ENCODE measurements around the gene CNGB1.

CNGB1 gene

GRCh38 chr16:57893559-57894389, 77.2 kb downstream of the CNGB1 start:
- no peak overlapping the region for H3K4me3 ChIP-seq (ENCODE audit: low read depth, low read length)
- H3K9me3 ChIP-seq (ENCODE audit: control insufficient read depth, insufficient read depth, low read length): no peaks in the 10 kb centered on the region
- H3K36me3 ChIP-seq (ENCODE audit: control insufficient read depth, insufficient read depth, low read length): no peaks in the 10 kb centered on the region
- H3K27me3 ChIP-seq (ENCODE audit: control insufficient read depth, insufficient read depth, low read length): no peaks in the 10 kb centered on the region
- H3K4me1 ChIP-seq (ENCODE audit: control insufficient read depth, insufficient read depth, low read length): peaks cover 6% of the 10 kb centered on the region
- H3K9ac ChIP-seq (ENCODE audit: low read depth, low read length): no peak overlapping the region

- Histone ChIP-seq H3K4me1 (ENCODE audit: control insufficient read depth, insufficient read depth, low read length) (peaks cover 6% of the 10 kb centered on the region), H3K36me3 (ENCODE audit: control insufficient read depth, insufficient read depth, low read length) (no peaks in the 10 kb centered on the region), H3K4me3 (ENCODE audit: low read depth, low read length) (no peak overlapping the region), H3K9ac (ENCODE audit: low read depth, low read length) (no peak overlapping the region), H3K27me3 (ENCODE audit: control insufficient read depth, insufficient read depth, low read length) (no peaks in the 10 kb centered on the region), H3K9me3 (ENCODE audit: control insufficient read depth, insufficient read depth, low read length) (no peaks in the 10 kb centered on the region)
Measured at GRCh38 chr16:57893217-57893558, 77.7 kb downstream of the CNGB1 start.

- Histone ChIP-seq H3K27me3 (ENCODE audit: control insufficient read depth, insufficient read depth, low read length) (no peaks in the 10 kb centered on the region), H3K9me3 (ENCODE audit: control insufficient read depth, insufficient read depth, low read length) (no peaks in the 10 kb centered on the region), H3K4me1 (ENCODE audit: control insufficient read depth, insufficient read depth, low read length) (peaks cover 6% of the 10 kb centered on the region), H3K9ac (ENCODE audit: low read depth, low read length) (no peak overlapping the region), H3K36me3 (ENCODE audit: control insufficient read depth, insufficient read depth, low read length) (no peaks in the 10 kb centered on the region), H3K4me3 (ENCODE audit: low read depth, low read length) (no peak overlapping the region)
Measured at GRCh38 chr16:57892447-57893096, 78.4 kb downstream of the CNGB1 start.

GRCh38 chr16:57892041-57892440, 78.9 kb downstream of the CNGB1 start:
- peaks cover 6% of the 10 kb centered on the region for H3K4me1 ChIP-seq (ENCODE audit: control insufficient read depth, insufficient read depth, low read length)
- no peak overlapping the region for H3K4me3 ChIP-seq (ENCODE audit: low read depth, low read length)
- H3K36me3 ChIP-seq (ENCODE audit: control insufficient read depth, insufficient read depth, low read length): no peaks in the 10 kb centered on the region
- no peak overlapping the region for H3K9ac ChIP-seq (ENCODE audit: low read depth, low read length)
- no peaks in the 10 kb centered on the region for H3K9me3 ChIP-seq (ENCODE audit: control insufficient read depth, insufficient read depth, low read length)
- H3K27me3 ChIP-seq (ENCODE audit: control insufficient read depth, insufficient read depth, low read length): no peaks in the 10 kb centered on the region

GRCh38 chr16:57890752-57891111, 80.2 kb downstream of the CNGB1 start:
- no peak overlapping the region for H3K4me3 ChIP-seq (ENCODE audit: low read depth, low read length)
- H3K9me3 ChIP-seq (ENCODE audit: control insufficient read depth, insufficient read depth, low read length): no peaks in the 10 kb centered on the region
- H3K4me1 ChIP-seq (ENCODE audit: control insufficient read depth, insufficient read depth, low read length): peaks cover 6% of the 10 kb centered on the region
- H3K27me3 ChIP-seq (ENCODE audit: control insufficient read depth, insufficient read depth, low read length): peaks cover 4% of the 10 kb centered on the region
- no peaks in the 10 kb centered on the region for H3K36me3 ChIP-seq (ENCODE audit: control insufficient read depth, insufficient read depth, low read length)
- no peak overlapping the region for H3K9ac ChIP-seq (ENCODE audit: low read depth, low read length)

- H3K36me3 ChIP-seq (ENCODE audit: control insufficient read depth, insufficient read depth, low read length): no peaks in the 10 kb centered on the region
- peaks cover 5% of the 10 kb centered on the region for H3K27me3 ChIP-seq (ENCODE audit: control insufficient read depth, insufficient read depth, low read length)
- H3K4me3 ChIP-seq (ENCODE audit: low read depth, low read length): no peak overlapping the region
- H3K4me1 ChIP-seq (ENCODE audit: control insufficient read depth, insufficient read depth, low read length): peaks cover 6% of the 10 kb centered on the region
- no peak overlapping the region for H3K9ac ChIP-seq (ENCODE audit: low read depth, low read length)
- H3K9me3 ChIP-seq (ENCODE audit: control insufficient read depth, insufficient read depth, low read length): no peaks in the 10 kb centered on the region
Measured at GRCh38 chr16:57889960-57890751, 80.8 kb downstream of the CNGB1 start.

- Histone ChIP-seq H3K4me3 (ENCODE audit: low read depth, low read length) (no peak overlapping the region), H3K4me1 (ENCODE audit: control insufficient read depth, insufficient read depth, low read length) (peaks cover 8% of the 10 kb centered on the region), H3K36me3 (ENCODE audit: control insufficient read depth, insufficient read depth, low read length) (no peaks in the 10 kb centered on the region), H3K9me3 (ENCODE audit: control insufficient read depth, insufficient read depth, low read length) (no peaks in the 10 kb centered on the region), H3K27me3 (ENCODE audit: control insufficient read depth, insufficient read depth, low read length) (peaks cover 9% of the 10 kb centered on the region), H3K9ac (ENCODE audit: low read depth, low read length) (no peak overlapping the region)
Measured at GRCh38 chr16:57889522-57889921, 81.4 kb downstream of the CNGB1 start.

- Histone ChIP-seq H3K4me1 (ENCODE audit: control insufficient read depth, insufficient read depth, low read length) (peaks cover 8% of the 10 kb centered on the region), H3K9me3 (ENCODE audit: control insufficient read depth, insufficient read depth, low read length) (no peaks in the 10 kb centered on the region), H3K36me3 (ENCODE audit: control insufficient read depth, insufficient read depth, low read length) (no peaks in the 10 kb centered on the region), H3K27me3 (ENCODE audit: control insufficient read depth, insufficient read depth, low read length) (peaks cover 9% of the 10 kb centered on the region), H3K4me3 (ENCODE audit: low read depth, low read length) (no peak overlapping the region), H3K9ac (ENCODE audit: low read depth, low read length) (no peak overlapping the region)
Measured at GRCh38 chr16:57889111-57889510, 81.8 kb downstream of the CNGB1 start.

GRCh38 chr16:57888128-57888527, 82.8 kb downstream of the CNGB1 start:
- Histone ChIP-seq H3K27me3 (ENCODE audit: control insufficient read depth, insufficient read depth, low read length) (peaks cover 16% of the 10 kb centered on the region), H3K4me1 (ENCODE audit: control insufficient read depth, insufficient read depth, low read length) (peaks cover 5% of the 10 kb centered on the region), H3K4me3 (ENCODE audit: low read depth, low read length) (no peak overlapping the region), H3K9me3 (ENCODE audit: control insufficient read depth, insufficient read depth, low read length) (no peaks in the 10 kb centered on the region), H3K36me3 (ENCODE audit: control insufficient read depth, insufficient read depth, low read length) (no peaks in the 10 kb centered on the region), H3K9ac (ENCODE audit: low read depth, low read length) (no peak overlapping the region)

- Histone ChIP-seq H3K36me3 (ENCODE audit: control insufficient read depth, insufficient read depth, low read length) (no peaks in the 10 kb centered on the region), H3K9ac (ENCODE audit: low read depth, low read length) (no peak overlapping the region), H3K4me1 (ENCODE audit: control insufficient read depth, insufficient read depth, low read length) (peaks cover 2% of the 10 kb centered on the region)
Measured at GRCh38 chr16:57887711-57888110, 83.2 kb downstream of the CNGB1 start.

GRCh38 chr16:57886427-57886826, 84.5 kb downstream of the CNGB1 start:
- Histone ChIP-seq H3K9me3 (ENCODE audit: control insufficient read depth, insufficient read depth, low read length) (no peaks in the 10 kb centered on the region), H3K4me3 (ENCODE audit: low read depth, low read length) (no peak overlapping the region), H3K4me1 (ENCODE audit: control insufficient read depth, insufficient read depth, low read length) (peaks cover 2% of the 10 kb centered on the region), H3K9ac (ENCODE audit: low read depth, low read length) (no peak overlapping the region), H3K36me3 (ENCODE audit: control insufficient read depth, insufficient read depth, low read length) (no peaks in the 10 kb centered on the region), H3K27me3 (ENCODE audit: control insufficient read depth, insufficient read depth, low read length) (peaks cover 20% of the 10 kb centered on the region)

More at GRCh38 chr16:57887711-57888110, 83.2 kb downstream of the CNGB1 start:
- no peak overlapping the region for H3K4me3 ChIP-seq (ENCODE audit: low read depth, low read length)
- H3K9me3 ChIP-seq (ENCODE audit: control insufficient read depth, insufficient read depth, low read length): no peaks in the 10 kb centered on the region
- H3K27me3 ChIP-seq (ENCODE audit: control insufficient read depth, insufficient read depth, low read length): peaks cover 20% of the 10 kb centered on the region

Measured in iPS-15b (cell line).